ENCODE results near the gene PDE3A. TPM values are rescaled to one million over a fixed set of nuclear protein-coding genes. Genes with fewer than 3 reads are reported as not detected.

The PDE3A gene
- total RNA-seq, 1 donor from 2014 or later, result 9.9 TPM

GRCh38 chr12:20420557-20420956 is 52.2 kb downstream of the PDE3A start:
- no peak for DNase-seq (ENCODE audit: extremely low read depth, low read depth, low spot score)

- no peak for DNase-seq (ENCODE audit: extremely low read depth, low read depth, low spot score)
Observed at GRCh38 chr12:20421421-20421820, 53.1 kb downstream of the PDE3A start.

DNA sequence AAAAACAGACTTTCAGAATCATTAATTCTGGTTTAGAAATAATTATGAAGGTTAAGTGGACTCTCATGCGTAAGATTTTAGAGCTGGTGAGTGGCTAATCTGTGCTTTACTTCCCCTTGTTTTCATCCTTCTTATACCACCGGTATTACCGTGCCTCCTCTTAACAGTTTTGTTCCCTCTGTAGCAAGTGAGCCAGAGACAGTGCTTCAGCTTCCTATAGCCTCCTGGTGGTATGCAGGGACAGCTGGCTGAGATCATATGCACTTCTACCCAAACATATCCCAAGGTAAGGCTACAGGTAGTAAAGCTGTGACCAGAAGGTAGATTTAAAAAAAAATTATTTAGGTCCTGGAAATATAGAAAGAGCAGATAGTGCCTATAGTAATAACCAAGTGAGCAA is 55.2 kb downstream of the PDE3A start:
- DNase-seq (ENCODE audit: extremely low read depth, low read depth, low spot score), result no peak

GRCh38 chr12:20424841-20425240 is 56.5 kb downstream of the PDE3A start:
- DNase-seq (ENCODE audit: extremely low read depth, low read depth, low spot score), result no peak

DNA sequence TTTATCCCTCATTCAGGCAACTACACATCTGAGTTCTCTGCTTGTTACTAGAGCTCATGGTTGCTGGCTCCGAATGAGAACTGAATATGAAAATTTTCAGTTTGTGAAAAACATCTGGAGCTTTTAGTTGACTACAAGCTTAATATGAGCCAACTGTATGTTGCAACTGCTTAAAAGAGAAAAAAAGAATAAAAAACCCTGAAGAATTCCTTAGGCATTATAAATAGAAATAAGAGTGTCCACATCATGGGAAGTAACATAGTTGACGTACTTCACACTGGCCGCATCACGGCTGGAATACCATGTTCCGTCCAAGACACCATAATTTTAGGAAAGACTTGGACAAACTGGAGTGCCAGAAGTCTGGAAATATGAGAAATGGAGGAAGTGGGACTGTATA is 57.9 kb downstream of the PDE3A start:
- no peak for DNase-seq (ENCODE audit: extremely low read depth, low read depth, low spot score)

GRCh38 chr12:20426957-20427356 is 58.6 kb downstream of the PDE3A start:
- no peak for DNase-seq (ENCODE audit: extremely low read depth, low read depth, low spot score)

DNA sequence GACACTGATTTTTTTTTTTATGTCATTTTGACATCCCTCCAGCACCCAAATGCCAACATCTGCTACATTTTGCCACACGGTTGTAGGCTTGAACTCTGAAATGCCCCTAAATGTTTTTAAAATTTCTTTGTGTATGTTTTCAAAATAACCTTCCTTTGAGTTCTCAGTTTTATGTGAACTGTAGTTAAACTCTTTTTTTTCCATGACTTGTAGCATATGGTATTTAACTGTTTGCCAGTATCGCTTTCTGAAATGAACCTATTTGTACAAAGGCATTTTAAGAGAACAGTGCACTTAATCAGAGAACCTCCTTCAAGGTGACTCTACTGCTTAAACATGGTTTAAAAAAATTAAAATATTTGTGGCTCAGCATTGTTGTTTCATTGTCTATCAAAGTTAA is 61.5 kb downstream of the PDE3A start:
- no peak for DNase-seq (ENCODE audit: extremely low read depth, low read depth, low spot score)

GRCh38 chr12:20432290-20432689 is 64.0 kb downstream of the PDE3A start:
- no peak for DNase-seq (ENCODE audit: extremely low read depth, low read depth, low spot score)

DNA sequence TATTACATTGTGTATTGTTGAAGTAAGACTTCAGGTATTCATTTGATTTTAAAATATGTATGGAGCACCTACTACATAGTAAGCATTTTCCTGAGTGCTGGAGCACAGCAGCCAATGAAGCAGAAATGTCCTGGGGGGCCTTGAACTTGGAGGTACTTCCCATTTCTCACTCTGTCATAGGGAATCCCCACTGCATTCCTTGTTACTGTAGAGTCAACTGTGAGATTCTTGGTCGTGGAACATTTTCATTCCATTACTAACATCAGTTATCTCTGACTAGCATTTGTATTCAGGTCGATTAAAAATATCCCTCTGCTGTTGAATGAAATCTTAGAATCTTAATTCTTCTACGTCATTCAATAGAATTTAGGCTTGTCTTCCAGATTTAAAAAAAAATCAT is 66.7 kb downstream of the PDE3A start:
- no peak for DNase-seq (ENCODE audit: extremely low read depth, low read depth, low spot score)

- DNase-seq (ENCODE audit: extremely low read depth, low read depth, low spot score), result peak; percentile 63
Observed at GRCh38 chr12:20436316-20436715, 68.0 kb downstream of the PDE3A start.

DNA sequence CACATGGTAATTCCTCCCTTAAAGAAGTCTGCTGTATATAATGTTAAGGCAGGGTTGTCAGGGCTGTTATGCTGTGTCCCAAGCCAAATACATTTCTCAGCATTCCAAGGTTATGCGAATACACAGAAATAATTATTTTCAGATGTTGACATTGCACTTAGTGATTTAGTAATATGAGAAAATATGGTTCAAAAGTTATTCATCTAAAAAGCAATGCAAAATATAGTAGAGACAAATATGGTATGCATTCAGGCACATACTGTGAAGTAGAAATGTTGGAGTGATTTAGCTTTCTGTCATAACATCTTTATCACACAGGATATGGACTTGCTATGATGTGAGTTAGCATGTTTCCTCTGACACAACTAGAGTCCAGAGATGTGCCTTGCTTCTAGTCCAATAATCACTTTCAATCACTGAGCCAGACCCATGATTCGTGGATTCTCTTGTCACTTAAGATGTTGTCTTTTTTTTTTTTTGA is 70.0 kb downstream of the PDE3A start:
- peak; percentile 50 for DNase-seq (ENCODE audit: extremely low read depth, low read depth, low spot score)

DNA sequence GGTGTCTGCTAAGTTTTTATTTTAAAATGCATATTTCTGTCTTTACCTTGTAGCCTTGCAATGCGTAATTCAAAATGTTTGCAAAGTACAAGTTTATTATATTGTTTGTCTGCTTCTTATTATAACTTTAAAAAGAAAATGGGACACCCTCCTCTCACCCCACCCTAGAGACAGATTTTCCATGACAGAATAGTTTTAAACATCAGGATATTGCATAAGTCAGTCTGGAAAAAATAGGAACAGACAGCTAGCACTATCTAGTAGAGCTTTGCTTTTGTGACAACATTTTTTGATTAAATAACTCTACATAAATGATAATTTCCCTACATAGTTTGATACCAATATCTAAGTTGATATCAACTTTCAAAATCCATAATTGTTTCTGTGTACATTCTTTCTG is 71.3 kb downstream of the PDE3A start:
- no peak for DNase-seq (ENCODE audit: extremely low read depth, low read depth, low spot score)

DNA sequence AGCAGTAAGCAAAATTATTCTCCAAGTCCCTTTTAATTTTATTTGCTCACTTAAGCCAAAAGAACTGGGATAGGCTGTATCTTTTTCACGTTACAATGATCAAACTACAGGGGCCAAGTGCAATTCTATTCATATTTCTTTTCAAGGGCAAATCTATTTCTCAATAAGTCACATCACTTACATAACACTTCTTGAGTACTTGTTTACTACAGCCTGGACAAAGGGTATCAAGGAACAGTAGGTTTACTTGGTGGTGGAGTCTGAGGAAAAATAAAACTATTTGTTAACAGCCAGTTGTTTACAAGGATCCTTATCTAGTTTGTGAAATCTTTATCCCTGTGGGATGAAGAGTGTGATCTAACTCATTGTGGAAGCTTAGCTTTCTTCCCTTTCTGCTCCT is 72.1 kb downstream of the PDE3A start:
- no peak for DNase-seq (ENCODE audit: extremely low read depth, low read depth, low spot score)

GRCh38 chr12:20442322-20442721 is 74.0 kb downstream of the PDE3A start:
- DNase-seq (ENCODE audit: extremely low read depth, low read depth, low spot score), result no peak

GRCh38 chr12:20443255-20443654 is 74.9 kb downstream of the PDE3A start:
- no peak for DNase-seq (ENCODE audit: extremely low read depth, low read depth, low spot score)

DNA sequence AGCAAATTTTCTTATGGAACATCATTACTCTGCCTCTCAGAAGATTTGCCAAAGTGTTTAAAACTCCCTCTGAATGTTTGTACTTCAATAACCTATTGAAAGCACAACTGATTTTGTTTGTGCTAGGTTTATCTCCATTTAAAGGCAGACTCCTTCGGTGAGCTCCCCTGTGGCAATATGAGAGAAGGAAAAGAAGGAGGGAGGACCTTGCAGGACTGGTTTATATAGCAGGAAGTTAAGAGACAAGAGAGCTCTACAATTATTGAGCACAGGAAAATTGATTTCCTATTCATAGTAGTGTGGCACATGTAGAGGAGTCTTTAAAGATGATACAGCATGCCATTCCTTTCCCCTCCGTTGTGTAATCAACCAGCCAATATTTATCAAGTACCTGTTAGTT is 75.5 kb downstream of the PDE3A start:
- no peak for DNase-seq (ENCODE audit: extremely low read depth, low read depth, low spot score)

- no peak for DNase-seq (ENCODE audit: extremely low read depth, low read depth, low spot score)
Observed at GRCh38 chr12:20444595-20445170, 76.3 kb downstream of the PDE3A start.

DNA sequence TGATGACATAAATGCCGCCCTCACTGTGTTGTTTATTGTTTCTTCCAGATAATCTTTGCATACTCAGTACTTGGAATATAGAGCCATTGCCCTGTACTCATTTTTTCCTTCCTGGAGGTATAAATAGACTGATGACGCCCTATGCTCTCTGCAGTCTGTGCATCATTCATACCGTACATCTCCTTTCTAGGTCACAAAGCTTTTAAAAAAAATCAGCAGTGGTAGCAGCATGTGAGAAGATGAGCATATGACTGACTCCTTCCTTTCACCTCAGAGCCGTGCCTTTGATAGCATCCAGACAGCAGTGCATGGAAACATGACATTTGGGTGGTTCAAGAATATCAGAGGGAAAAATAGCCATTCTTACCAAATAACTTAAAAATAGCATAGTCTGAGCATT is 77.3 kb downstream of the PDE3A start:
- no peak for DNase-seq (ENCODE audit: extremely low read depth, low read depth, low spot score)

- DNase-seq (ENCODE audit: extremely low read depth, low read depth, low spot score), result no peak
Observed at GRCh38 chr12:20446836-20447235, 78.5 kb downstream of the PDE3A start.

DNA sequence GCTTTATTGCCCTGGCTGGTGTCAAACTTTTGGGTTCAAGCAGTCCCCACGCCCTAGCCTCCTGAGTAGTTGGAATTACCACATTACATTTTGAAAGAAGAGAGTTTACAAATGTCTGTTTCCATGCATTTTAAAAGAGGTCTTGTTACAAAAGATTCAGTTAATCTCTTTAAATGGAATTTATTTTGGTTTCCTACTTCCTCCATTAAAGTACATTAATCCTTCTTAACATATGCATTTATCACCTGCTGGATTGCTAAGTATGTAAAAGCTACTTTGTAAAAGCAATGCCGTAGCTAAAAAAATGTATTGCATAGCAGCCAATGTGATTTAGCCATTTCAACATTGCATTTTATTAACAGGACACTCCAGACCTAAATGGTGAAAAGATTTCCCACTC is 80.4 kb downstream of the PDE3A start:
- no peak for DNase-seq (ENCODE audit: extremely low read depth, low read depth, low spot score)

- DNase-seq (ENCODE audit: extremely low read depth, low read depth, low spot score), result no peak
Observed at GRCh38 chr12:20450591-20451180, 82.3 kb downstream of the PDE3A start.

- no peak for DNase-seq (ENCODE audit: extremely low read depth, low read depth, low spot score)
Observed at GRCh38 chr12:20451761-20452160, 83.4 kb downstream of the PDE3A start.

GRCh38 chr12:20452496-20453010 is 84.2 kb downstream of the PDE3A start:
- no peak for DNase-seq (ENCODE audit: extremely low read depth, low read depth, low spot score)
